CD4-positive, alpha-beta T cell treated with Interleukin-12 subunit alpha and Interleukin-12 subunit beta, for 1 hour (primary cell): ENCODE data around the gene METTL6.
"Not testable (repeated sequence)": the region's sequence is repeated elsewhere in the genome, so short reads cannot be mapped to it uniquely, and the experiment has no call there.

Experiments
- DNase-seq: peaks from one replicate; pipeline ENCODE4 v3.0.0-alpha.2; 2020

Gene METTL6, protein sequence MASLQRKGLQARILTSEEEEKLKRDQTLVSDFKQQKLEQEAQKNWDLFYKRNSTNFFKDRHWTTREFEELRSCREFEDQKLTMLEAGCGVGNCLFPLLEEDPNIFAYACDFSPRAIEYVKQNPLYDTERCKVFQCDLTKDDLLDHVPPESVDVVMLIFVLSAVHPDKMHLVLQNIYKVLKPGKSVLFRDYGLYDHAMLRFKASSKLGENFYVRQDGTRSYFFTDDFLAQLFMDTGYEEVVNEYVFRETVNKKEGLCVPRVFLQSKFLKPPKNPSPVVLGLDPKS

DNA sequence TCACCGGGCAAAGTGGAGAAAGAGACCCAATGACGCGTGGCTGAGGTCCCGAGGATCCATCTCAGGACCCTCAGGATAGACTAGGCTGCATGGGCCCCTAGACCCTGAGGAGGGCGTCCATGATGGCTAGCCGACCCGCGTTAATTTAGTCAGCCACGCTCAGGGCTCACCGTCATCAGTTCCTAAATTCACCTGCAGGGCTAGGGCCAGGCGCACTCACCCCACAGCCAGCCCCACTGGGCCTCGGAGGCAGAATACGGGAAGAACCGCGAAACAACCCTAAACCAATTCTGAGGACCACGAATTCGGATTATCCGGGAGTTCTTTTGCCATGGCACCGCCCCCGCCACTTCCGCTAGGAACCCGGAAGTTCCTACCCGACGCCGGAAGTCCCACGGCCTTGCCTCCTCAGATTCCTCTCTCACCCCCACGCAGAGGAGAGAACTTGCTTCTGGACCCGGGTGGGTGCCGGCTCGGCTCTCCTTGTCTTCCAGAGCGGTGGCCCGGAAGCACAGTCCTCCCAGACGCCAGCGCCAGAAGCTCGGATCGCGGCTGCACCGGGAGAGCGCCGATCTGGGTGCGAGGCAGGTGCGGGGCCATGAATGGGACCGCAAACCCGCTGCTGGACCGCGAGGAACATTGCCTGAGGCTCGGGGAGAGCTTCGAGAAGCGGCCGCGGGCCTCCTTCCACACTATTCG, at the start of gene METTL6, which contains the start of gene EAF1:
METTL6 (minus strand) TSS at position 363 of the 699 bp plus-strand sequence. CDS start 1,033 bp downstream, outside the sequence.
EAF1 (plus strand) TSS at position 417 of the 699 bp plus-strand sequence; CDS start at position 599, 182 bp downstream.
- DNase-seq = peak; percentile 84

DNA sequence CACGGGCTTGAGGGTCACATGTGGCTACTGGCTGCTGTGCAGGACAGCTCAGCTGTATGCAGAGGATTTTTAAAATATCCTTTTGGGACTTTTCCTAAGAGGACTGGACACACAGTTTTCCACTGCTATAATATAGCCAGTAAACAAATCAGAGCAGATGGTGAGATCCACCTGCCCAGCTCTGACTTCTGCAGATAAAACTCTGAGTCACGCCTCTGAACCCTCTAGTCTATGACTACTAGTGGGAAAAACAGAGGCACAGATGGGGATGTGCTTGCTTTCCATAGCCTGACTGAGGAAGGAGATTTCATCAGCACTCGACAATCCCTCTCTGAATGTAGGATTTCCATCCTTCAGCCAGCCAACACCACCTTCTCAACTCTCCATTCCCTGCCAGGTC, 49.0 kb upstream of the METTL6 start:
- no peak for DNase-seq

DNA sequence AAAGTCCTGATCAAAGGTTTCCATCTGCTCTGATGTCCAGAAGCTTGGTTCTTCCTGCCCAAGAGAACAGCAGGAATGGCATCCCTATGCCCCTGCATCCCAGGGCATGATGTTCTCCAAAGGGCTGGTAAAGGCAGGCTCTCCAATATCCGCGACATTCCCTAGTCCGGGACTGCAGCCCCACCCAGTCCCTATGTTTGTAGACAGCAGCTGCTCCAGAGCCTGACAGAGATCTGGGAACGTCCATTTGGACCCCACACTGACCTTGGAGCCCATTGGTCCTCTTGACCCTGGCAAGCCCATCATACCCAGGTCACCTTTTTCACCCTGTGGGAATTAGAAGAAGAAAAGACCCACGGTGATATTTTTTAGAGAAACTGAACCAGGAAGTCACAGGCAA, 47.8 kb upstream of the METTL6 start:
- no peak for DNase-seq

DNA sequence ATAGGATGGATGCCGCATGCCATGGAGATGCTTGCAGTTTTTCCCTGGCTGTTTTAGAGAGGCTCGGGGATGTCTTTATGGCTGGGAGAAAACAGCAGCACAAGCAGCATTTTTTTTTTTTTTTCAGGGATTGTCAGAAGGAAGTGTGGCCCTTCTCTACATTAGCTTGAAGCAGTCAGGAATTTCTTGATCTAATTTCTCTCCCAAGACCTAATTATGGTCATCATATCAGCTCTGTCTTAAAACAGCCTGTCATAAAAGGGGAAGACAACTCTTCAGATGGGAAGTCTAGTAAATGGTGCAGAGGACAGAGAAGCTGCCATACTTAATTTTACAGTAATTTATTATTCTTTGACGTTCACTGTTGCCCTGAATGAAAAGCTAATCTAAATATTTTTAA, 44.5 kb upstream of the METTL6 start:
- no peak for DNase-seq

DNA sequence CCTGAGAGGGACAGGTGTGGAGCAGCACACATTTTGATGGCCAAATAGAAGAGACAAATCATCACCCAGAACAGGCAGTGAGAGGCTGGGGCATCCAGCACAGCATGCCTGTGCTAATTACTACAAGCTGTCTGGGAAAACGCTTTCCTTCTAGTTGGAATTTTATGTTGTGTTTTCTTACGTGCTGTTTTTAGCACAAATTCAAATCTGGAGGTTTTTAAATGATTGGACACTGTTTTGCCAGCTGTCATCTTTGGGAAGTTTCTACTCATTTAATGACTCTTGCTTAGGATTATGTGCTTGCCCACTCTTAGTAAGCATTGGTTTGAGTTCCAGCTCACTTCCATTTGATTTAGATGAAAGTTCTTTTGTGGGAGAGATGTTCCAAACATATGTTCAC, 43.5 kb upstream of the METTL6 start:
- DNase-seq = no peak

DNA sequence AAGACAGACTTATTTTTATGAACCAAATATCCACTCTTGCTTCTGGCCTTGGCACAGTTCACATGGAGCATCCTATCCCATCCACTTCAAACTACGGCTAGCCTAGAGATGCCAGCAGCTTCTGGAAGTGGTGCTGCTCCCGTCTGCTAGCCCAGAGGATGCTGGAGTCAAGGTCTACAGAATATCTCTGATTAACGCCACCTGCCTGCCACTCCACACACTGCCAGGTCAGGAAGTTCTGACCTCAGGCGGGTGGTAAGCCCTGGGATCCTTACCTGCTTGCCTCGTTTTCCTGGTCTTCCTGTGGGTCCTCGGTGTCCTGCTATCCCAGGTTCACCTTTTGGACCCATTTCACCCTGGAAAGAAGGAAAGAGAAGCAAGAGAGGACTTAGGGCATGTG, 42.9 kb upstream of the METTL6 start:
- DNase-seq = no peak

DNA sequence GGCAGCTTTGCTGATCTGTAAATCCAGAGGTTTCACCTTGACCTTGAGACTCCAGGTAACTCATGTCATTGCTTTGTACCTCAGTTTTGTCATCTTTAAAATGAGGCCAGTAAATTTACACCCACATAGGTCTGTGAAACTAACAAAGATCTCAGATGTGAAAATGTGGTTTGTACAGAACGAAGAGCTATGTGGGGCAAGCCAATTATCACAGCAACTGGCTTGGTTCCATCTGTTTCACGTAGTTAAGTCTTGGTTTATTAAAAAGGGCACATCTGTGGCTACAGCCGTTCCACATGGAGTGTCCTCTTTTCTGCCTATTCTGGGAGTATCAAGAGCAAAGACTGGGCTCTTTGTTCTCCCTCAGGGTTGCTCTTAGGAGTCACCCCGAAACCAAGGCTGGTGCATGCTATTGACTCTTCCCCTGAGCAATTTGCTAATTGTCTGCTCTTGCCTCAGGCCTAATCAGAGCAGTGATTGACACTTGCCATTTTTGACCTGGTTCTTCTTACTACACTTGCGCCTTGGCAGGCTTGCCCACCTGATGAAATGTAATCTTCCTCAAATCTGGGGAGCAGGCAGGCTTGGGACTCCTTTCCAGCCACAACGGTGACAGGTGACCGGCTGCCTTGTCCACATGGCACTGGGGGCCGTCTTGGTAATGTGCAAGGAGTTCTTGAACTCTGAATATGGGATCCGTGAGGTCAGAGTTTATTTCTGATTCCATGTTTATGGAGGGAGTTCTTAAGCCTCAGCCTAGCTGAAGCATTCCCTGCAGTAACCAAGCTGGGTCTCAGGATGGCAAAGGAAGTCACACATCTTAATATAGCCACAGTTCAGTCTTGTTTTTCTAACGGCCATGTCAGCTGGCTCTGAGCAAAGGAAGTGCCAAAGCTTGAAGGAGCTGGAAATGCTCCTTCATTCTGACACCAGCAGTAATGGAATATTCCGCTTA, 40.2 kb upstream of the METTL6 start:
- peak; percentile 1 for DNase-seq

DNA sequence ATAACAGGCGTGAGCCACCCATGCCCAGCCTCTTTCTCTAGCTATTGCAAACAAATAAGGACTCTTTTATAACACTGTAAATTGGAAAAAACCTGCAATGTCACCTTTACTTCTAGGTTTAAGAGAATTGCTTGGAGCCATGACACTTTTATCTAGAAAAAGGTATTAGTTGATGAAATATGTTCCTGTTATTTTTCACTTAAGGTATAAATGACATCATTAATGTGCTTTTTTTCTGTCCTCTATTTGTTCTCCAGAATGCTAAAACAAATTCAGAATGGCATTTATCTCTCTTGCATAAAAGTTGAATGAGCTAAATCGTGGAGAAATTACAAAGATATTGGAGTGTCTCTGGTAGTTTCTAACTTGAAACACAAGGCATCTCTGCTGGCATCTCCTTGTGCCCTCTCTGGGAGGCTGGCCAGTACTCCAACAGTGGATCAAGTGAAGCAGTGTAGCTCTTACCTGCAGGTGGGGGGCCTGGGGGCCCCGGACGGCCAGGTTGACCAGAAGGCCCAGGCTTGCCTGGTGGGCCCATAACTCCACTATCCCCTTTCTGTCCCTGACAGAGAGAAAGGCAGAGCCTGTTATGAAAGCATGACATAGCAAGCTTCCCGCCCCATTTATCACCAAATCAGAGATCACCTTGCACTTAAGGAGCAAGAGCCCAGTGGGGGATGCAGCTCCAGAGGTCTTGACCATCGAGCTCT, 38.7 kb upstream of the METTL6 start:
- no peak for DNase-seq

DNA sequence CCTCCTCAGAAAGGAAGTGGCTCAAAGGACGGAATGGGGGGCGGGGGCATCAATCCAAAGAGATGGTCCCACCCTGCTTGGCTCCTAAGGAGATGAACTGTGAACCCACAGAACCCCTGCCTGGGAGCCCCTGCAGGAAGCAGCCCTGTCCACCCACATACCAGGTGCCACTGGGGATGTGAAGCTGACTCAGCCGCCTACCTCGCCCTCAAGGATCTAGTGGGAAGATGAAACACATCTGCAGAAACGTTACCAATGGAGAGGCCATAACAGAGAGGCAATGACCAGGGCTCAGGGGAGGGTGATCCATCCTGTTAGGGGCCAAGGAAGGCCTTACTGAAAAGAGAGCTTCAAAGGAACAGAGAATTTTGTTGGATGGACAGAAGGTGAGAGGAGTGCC, 35.1 kb upstream of the METTL6 start:
- DNase-seq = no peak

DNA sequence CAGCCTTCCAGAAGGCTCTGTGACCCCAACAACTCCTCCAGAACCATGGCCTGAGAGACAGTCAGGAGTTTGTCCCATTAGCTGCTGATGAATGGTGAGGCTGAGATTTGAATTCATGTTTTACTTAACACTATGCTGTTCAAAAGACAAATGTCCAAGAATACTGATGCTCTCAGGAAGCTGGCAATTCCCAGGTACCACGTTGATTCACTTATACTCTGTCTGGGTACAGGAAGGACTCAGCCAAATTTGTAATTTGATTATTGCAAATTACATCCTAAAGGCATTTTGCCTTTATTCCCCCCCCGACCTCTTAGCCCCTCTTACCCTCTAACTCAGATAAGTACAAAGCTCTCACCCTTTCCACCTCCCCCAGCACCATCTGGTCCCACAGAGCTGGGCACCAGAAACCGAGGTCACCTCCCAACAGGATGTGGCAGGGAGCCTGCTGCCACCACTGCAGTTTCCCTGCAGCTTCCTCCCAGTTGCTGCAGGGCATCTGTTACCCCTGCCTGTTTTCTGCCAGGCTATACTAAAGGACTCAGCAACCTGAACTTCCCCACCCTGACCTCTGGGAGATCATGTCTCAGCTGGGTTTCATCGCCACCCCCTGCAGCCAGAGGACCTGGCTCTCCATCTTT, 33.7 kb upstream of the METTL6 start:
- DNase-seq = peak; percentile 24

DNA sequence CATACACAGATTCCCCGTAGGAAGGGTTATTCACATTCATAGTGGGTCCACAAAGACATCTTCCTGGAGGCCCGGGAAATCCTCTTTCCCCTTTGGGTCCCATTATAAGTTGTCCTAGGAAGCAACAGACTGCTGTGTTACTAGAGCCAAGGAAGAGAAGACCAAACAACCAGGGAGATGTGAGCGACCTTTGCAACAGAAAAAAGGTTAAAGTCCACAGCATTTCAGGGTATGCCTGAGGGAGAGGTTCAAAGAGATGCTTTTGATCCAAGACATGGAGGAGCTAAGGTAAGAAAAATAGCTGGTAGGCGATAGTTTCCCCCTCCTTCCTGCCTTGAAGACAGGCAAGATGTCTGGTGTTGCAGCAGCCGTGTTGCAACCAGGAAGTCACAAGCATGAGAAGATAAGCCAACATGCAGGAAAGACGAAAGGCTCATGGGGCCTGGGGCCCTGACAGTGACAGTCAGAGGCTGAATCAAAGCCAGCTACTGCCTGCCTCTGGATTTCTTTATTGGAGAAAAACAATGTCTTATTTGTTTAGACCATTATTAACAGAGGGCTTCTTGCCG, 31.0 kb upstream of the METTL6 start:
- no peak for DNase-seq

DNA sequence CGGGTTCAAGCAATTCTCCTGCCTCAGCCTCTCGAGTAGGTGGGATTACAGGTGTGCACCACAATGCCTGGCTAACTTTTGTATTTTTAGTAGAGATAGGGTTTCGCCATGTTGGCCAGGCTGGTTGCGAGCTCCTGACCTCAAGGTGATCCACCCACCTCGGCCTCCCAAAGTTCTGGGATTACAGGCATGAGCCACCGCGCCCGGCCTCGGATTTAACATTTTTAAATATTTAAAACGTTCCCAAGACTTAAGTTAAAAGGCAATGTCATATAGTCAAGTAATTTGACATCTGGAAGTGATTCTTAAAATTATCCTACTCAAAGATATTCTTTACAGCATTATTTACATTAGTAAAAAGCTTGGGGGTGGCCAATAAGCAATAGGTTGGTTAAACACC, 29.6 kb upstream of the METTL6 start:
- DNase-seq = not testable (repeated sequence)

DNA sequence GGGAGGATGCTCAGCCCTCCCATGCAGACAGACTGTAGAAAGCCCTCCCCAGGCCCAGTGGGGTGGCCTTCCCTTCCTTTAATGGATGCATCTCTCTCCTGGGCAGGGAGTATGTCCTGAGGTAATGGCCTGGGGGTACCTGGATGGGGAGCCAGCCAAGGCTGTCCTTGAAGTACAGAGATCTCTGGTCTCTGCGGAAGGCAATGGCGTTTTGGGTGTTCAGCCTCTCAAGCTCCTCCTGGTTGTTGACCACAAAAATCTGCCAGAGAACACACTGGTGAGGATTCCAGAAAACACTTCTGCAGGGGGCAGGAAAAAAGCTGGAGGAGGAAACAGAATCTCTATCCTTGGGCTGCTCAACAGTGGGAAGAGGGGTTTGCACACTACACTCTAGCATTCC, 29.0 kb upstream of the METTL6 start:
- no peak for DNase-seq

DNA sequence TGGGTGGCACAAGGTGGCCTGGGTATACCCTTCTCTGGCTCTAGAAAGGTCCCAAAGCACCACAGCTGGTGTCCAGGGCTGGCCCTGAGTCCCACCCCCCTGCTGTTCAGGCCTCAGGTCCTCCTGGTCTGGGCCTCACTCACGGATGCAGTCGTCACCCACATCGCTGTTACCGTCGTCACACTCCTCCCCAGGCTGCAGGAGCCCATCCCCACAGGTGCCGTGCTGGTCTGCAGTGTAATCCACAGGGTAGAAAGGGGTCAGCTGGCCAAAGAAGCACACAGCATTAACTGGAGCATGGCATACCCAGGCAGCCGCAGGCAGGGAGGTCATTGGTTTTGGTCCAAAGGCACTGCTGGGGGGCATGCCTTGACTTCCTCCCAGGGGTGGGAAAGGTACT, 28.4 kb upstream of the METTL6 start:
- DNase-seq = no peak

DNA sequence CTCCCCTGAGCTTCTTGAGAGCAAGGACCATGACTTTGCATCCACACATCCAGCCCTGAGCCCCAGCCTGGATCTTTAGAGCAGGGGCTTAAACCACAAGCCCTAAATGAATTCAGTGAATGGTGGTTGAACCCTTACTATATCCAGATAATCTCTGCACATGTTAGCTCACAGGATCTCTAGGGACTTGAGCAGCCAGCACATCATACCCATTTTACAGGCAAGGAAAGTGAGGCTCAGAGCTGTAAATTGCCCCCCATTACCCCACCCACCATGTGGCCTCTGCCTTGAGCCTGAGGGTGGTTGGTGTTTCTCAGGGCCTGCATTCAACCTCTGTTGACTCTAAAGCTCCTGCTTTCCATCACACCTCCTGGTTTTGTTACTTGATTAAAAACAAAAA, 27.6 kb upstream of the METTL6 start:
- no peak for DNase-seq

DNA sequence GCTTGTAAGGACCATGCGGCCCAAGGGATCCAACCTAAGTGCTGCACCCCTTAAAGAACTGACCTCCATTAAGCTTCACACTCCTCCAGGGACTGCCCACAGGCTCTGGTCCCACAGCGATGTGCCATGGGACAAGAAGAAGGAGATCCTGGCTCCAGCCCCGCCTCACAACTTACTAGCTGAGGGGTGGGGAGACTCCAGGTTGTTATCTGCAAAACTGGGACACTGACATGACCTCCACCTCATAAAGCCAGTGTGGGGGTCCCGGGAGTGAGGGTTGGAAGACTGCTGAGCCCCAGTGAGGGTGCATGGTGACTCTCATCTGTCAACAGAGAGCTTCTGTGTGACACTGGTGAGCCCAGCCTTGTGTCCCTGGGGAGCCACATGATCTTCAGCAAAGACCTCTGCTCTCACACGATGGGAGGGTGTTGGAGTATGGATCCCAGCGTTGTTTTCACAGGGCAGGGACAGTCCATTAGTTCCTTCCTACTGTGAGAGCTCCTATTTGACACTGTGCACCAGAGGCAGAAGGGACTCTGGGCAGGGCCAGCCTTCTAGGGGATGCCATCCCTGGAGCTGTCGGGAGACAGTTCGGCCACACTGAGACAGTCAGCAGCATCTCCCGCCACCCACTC, 26.8 kb upstream of the METTL6 start:
- no peak for DNase-seq

DNA sequence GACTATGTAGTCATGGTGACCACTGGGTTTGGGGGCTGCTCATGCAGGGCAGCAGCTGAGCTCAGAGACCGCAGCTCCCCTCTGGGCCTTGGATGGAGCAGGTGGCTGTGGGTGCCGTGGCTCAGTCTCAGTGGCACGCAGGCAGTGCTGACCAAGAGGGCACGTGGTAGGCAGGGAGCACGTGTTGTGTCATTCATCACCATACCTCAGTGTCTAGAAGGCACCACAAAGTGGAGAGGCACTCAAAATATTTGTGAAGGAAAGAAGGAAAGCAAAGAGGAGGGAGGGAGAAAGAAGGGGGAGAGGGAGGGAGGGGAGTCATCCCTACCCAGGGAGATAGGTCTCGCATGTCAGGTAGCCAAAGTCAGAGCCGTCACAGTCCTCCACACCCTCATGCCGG, 26.2 kb upstream of the METTL6 start:
- no peak for DNase-seq

DNA sequence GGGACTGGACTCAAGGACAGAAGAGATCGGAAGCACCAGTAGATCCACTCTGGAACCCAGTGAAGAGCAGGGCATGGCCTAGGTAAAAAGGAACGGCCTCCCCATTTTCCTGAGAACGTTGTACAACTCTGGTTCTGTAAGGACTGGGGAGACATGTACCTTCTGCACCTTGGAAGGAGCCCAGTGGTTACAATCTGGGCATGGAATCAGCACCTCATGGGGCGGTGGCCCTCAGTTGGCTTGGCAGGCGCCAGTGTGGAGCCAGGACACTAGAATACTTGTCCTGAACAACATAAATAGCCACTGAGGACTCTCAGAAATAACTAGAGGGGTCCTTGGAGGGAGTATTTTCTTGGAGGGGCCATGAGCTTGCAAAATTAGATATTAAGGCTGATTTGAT, 25.6 kb upstream of the METTL6 start:
- DNase-seq = no peak

DNA sequence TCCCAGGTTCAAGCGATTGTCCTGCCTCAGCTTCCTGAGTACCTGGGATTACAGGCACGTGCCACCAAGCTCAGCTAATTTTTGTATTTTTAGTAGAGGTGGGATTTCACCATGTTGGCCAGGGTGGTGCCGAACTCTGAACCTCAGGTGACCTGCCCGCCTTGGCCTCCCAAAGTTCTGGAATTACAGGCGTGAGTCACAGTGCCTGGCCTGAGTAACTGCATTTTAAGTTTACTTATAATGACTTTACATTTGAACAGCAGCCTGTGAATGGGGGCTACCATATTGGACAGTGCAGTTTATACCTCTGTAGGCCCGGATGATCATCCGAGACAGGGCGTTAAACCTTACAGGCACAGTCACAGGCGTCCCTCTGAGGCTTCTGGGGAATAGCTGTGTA, 24.8 kb upstream of the METTL6 start:
- no peak for DNase-seq

DNA sequence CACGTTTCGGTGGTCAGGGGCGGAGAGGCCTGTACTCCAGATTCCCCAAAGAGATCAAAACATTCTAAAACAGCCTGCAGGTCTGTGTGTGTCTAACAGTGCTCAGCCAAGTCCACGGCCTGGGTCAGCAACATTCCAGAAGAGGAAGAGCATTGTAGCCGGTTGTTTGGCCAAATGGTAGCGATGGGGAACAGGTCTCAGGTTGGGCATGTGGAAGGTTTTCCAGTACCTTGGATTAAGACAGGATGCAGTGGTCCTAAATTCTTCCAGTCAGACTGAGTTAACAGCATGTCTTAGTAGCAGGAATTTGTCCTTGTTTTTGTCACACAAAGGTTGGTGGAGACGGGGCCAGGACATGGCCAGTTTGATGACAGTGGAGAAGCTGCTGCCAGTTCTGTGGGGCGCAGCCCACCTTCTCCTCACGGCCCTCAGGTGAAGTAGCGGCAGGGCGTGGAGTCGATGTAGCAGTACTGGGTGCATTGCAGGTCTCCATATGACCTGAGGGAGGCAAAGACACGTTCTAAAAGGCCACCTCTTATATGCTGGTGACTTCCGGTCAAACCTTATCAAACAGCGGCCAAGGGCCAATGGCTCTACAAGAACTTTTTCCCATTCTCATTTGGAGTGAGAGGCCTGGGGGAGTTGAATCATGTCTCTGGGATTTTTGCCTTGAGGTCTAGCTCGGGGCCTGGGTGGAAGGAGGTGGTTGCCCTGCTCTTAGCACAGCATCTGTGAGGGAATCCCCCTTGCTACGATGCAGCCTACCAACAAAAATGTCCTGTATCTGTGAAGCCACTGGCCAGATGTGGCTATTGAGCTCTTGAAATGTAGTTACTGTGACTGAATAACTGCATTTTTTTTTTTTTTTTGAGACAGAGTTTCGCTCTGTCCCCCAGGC, 24.1 kb upstream of the METTL6 start:
- DNase-seq = no peak
